ENCODE measurements around the gene OR52A5.

OR52A5 gene

DNA sequence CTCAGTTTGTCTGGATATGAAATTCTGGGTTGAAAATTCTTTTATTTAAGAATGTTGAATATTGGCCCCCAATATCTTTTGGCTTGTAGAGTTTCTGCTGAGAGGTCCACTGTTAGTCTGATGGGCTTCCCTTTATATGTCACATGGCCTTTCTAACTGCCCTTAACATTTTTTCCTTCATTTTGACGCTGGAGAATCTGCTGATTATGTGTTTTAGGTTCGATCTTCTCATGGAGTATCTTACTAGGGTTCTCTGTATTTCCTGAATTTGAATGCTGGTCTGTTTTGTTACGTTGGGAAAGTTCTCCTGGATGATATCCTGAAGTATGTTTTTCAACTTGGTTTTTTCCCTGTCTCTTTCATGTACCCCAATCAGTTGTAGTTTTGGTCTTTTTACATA lies 22.8 kb downstream of the OR52A5 start:
- DNase-seq (ENCODE audit: low read depth) = no peak

DNA sequence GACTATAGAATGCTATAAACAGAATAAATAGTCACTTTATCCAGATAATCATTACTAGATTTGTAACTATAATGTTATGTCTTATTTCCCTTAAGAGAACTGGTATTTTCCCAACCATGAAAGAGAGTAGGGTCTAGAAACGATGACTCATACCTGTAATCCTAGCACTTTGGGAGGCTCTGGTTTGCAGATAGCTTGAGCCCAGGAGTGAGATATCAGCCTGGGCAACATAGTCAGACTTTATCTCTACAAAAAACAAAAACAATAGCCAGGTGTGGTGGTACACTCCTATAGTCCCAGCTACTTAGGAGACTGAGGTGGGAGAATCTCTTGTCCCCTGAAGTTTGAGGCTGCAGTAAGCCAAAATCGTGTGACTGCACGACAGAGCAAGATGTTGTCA lies 30.9 kb downstream of the OR52A5 start:
- DNase-seq (ENCODE audit: low read depth) = no peak

DNA sequence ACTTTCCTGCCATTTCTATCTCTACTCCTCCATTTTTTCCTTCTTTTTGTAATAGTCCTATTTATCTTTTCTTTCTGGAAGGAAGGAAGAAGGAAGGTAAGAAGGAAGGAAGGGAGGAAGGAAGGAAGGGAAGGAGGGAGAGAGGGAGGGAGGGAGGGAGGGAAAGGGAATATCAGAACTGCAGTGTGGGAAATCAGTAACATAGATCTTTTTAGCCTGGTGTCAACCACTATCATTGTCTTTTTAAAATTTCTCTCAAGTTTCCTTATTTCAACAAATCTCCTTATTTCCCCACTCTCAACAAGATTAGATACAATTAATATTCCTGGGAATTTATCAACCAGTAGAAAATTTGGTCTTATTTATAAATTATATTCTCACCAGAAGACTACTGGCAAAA lies 35.1 kb downstream of the OR52A5 start:
- DNase-seq (ENCODE audit: low read depth) = no peak

GRCh38 chr11:5102246-5102645 lies 35.9 kb downstream of the OR52A5 start:
- DNase-seq (ENCODE audit: low read depth) = no peak

DNA sequence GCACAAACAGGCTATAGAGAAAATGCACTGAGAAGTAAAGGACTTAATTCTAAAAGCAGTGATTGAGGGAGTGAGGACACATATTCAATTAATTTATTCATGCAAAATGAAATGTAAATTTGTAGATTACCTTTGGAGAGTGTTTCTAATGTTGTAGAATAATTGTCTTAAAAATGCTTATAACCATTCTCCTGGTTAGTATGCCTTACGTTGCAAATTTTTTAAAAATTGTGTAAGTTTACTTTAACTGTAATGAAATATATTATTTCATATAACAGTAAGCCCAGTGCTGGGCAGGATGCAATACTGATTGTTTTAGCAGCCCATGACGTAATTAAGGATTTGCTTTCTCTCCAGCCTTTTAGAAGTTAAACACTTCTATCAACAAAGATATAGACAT lies 42.1 kb downstream of the OR52A5 start:
- no peak for DNase-seq (ENCODE audit: low read depth)

GRCh38 chr11:5092821-5093585 lies 45.2 kb downstream of the OR52A5 start:
- DNase-seq (ENCODE audit: low read depth) = no peak

GRCh38 chr11:5090668-5091067 lies 47.5 kb downstream of the OR52A5 start:
- DNase-seq (ENCODE audit: low read depth) = no peak

GRCh38 chr11:5088556-5088955 lies 49.6 kb downstream of the OR52A5 start:
- DNase-seq (ENCODE audit: low read depth) = no peak

DNA sequence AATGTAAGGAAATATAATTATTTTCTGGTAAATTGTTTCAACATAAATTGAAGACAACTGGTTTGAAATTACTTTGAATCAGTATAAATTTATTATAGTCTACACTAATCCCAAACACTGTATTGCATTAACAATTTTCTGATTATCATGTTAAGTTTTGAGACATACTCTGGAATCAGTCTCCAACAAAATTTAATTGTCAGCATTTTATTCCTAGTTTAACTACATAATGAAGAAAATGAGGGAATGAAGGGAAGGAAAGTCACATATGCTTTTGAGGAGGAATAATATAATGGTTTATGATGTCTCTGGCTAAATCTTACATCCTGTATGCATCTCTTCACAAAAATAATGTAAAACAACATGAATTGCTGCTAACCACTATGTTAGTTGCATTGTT lies 54.6 kb downstream of the OR52A5 start:
- DNase-seq (ENCODE audit: low read depth) = no peak

GRCh38 chr11:5081405-5081804 lies 56.8 kb downstream of the OR52A5 start:
- no peak for DNase-seq (ENCODE audit: low read depth)
